Smooth muscle cell (in vitro differentiated cells): ENCODE results near the gene TCTN3. TPM values are rescaled to one million over a fixed set of nuclear protein-coding genes. Genes with fewer than 3 reads are reported as not detected.

Source experiments
- DNase-seq: peaks from one replicate; lab custom pipeline; 2025; ENCODE audit not compliant: unreplicated experiment; lab: John Stamatoyannopoulos, UW
- H2AFZ ChIP-seq: fragments of 200-600 bp; sonication (generic); 2 replicates; pipeline ENCODE4 v1.6.0; 2016; ENCODE audit warnings: antibody characterized with exemption, low read depth, mild to moderate bottlenecking
- H3F3A ChIP-seq: fragments of 200-600 bp; sonication (generic); 2 replicates; pipeline ENCODE4 v1.6.0; 2017; ENCODE audit warnings: antibody characterized with exemption, low read depth
- H3K27ac ChIP-seq: fragments of 200-600 bp; sonication (generic); 2 replicates; pipeline ENCODE4 v1.5.1; 2016; ENCODE audit warnings: low read depth, mild to moderate bottlenecking
- H3K27me3 ChIP-seq: fragments of 200-600 bp; sonication (generic); 2 replicates; pipeline ENCODE4 v1.6.1; 2016; ENCODE audit warnings: low read depth, mild to moderate bottlenecking
- H3K36me3 ChIP-seq: fragments of 200-600 bp; sonication (generic); 2 replicates; pipeline ENCODE4 v1.5.1; 2016; ENCODE audit warnings: low read depth
- H3K4me1 ChIP-seq: fragments of 200-600 bp; sonication (generic); 2 replicates; pipeline ENCODE4 v1.5.1; 2016; ENCODE audit warnings: low read depth
- H3K4me2 ChIP-seq: fragments of 200-600 bp; sonication (generic); 2 replicates; pipeline ENCODE4 v1.6.0; 2016; ENCODE audit warnings: mild to moderate bottlenecking
- H3K4me3 ChIP-seq: fragments of 200-600 bp; sonication (generic); 2 replicates; pipeline ENCODE4 v1.5.1; 2016; ENCODE audit warnings: mild to moderate bottlenecking
- H3K79me2 ChIP-seq: fragments of 200-600 bp; sonication (generic); 2 replicates; pipeline ENCODE4 v1.6.0; 2016; ENCODE audit warnings: low read depth, mild to moderate bottlenecking
- H3K9ac ChIP-seq: fragments of 200-600 bp; sonication (generic); 2 replicates; pipeline ENCODE4 v1.6.0; 2016; ENCODE audit warnings: low read depth
- H3K9me3 ChIP-seq: fragments of 200-600 bp; sonication (generic); replicated peaks from 2 replicates; pipeline ENCODE4 v1.5.1; 2016; ENCODE audit warnings: low read depth
- H4K20me1 ChIP-seq: fragments of 200-600 bp; sonication (generic); 2 replicates; pipeline ENCODE4 v1.6.0; 2016; ENCODE audit warnings: low read depth
- CTCF ChIP-seq: fragments of 200-600 bp; sonication (generic); IDR thresholded peaks from 2 replicates; pipeline ENCODE4 v1.5.1; 2017; ENCODE audit warnings: borderline replicate concordance, mild to moderate bottlenecking, antibody characterized with exemption; ENCODE audit not compliant: insufficient read depth, poor library complexity, severe bottlenecking
- WGBS: methylation state at CpG from one replicate; pipeline ENCODE4 v1.1.7; 2016; ENCODE audit warnings: low lambda C conversion rate; 5-methylcytosine and 5-hydroxymethylcytosine counted together
- polyA plus RNA-seq: library from polyadenylated mRNA; unstranded; fragments of >200 nt; fragmentation: Nextera tagmentation; extraction: Ambion mirVana; gene quantifications from 2 replicates; pipeline ENCODE4 v1.2.1, GENCODE V29; 2016
- total RNA-seq: library from RNA; depleted of rRNA; stranded (reverse); fragments of >200 nt; gene quantifications from 2 replicates; pipeline ENCODE4 v1.2.3, GENCODE V29; 2014

The TCTN3 gene
- total and polyA plus RNA-seq, 2 experiments from 2014 or later = 57.2 to 62.8 TPM

- no peaks in the 10 kb centered on the region for H3K36me3 ChIP-seq
- H3K4me2 ChIP-seq = no peak overlapping the region
- H3K27ac ChIP-seq = no peak overlapping the region
- WGBS = 82% methylated on average over 6 of the region's 6 CpGs
- no peak overlapping the region for H2AFZ ChIP-seq
- H3K9me3 ChIP-seq = no peaks in the 10 kb centered on the region
- no peaks in the 10 kb centered on the region for H3K27me3 ChIP-seq
- H3K4me3 ChIP-seq = no peak overlapping the region
- no peak overlapping the region for H3K9ac ChIP-seq
- no peaks in the 10 kb centered on the region for H3F3A ChIP-seq
- no peaks in the 10 kb centered on the region for H3K79me2 ChIP-seq
- TF ChIP-seq CTCF = no peak
- no peaks in the 10 kb centered on the region for H3K4me1 ChIP-seq
- no peaks in the 10 kb centered on the region for H4K20me1 ChIP-seq
- no peak for DNase-seq
Observed at GRCh38 chr10:95706573-95706972, 12.8 kb upstream of the TCTN3 start.

- no peak for TF ChIP-seq CTCF
- Histone ChIP-seq H3K9me3 (no peaks in the 10 kb centered on the region), H3K9ac (no peak overlapping the region), H3K4me1 (peaks cover 3% of the 10 kb centered on the region), H3K36me3 (no peaks in the 10 kb centered on the region), H2AFZ (no peak overlapping the region), H3K27me3 (no peaks in the 10 kb centered on the region), H3K79me2 (peaks cover 3% of the 10 kb centered on the region), H4K20me1 (no peaks in the 10 kb centered on the region), H3K4me2 (no peak overlapping the region), H3F3A (no peaks in the 10 kb centered on the region), H3K4me3 (no peak overlapping the region), H3K27ac (no peak overlapping the region)
- WGBS = 63% methylated on average over 2 of the region's 2 CpGs
- DNase-seq = no peak
Observed at GRCh38 chr10:95698415-95698814, 4.7 kb upstream of the TCTN3 start.

- Histone ChIP-seq H3K4me3 (no peak overlapping the region), H3K79me2 (peaks cover 12% of the 10 kb centered on the region), H2AFZ (no peak overlapping the region), H3K4me2 (no peak overlapping the region), H3F3A (no peaks in the 10 kb centered on the region), H3K9me3 (no peaks in the 10 kb centered on the region), H3K27ac (no peak overlapping the region), H4K20me1 (no peaks in the 10 kb centered on the region), H3K4me1 (peaks cover 10% of the 10 kb centered on the region), H3K27me3 (no peaks in the 10 kb centered on the region), H3K9ac (no peak overlapping the region), H3K36me3 (no peaks in the 10 kb centered on the region)
- WGBS = 88% methylated on average over 3 of the region's 3 CpGs
- no peak for DNase-seq
- TF ChIP-seq CTCF = no peak
Observed at GRCh38 chr10:95697429-95697828, 3.7 kb upstream of the TCTN3 start.

- H3K27ac ChIP-seq = peak overlapping the region; percentile 43
- no peaks in the 10 kb centered on the region for H4K20me1 ChIP-seq
- no peaks in the 10 kb centered on the region for H3K27me3 ChIP-seq
- no peak overlapping the region for H3K4me3 ChIP-seq
- peaks cover 2% of the 10 kb centered on the region for H3K36me3 ChIP-seq
- no peaks in the 10 kb centered on the region for H3K9me3 ChIP-seq
- DNase-seq = no peak
- no peak overlapping the region for H3K9ac ChIP-seq
- no peaks in the 10 kb centered on the region for H3F3A ChIP-seq
- H2AFZ ChIP-seq = peak overlapping the region; percentile 99
- TF ChIP-seq CTCF = no peak
- H3K4me2 ChIP-seq = peak overlapping the region; percentile 78
- H3K79me2 ChIP-seq = peaks cover 26% of the 10 kb centered on the region
- H3K4me1 ChIP-seq = peaks cover 12% of the 10 kb centered on the region
- 97% methylated on average over 18 of the region's 18 CpGs for WGBS
Observed at GRCh38 chr10:95694665-95695064, 938 bp upstream of the TCTN3 start.
